ENCODE data around the gene NNAT.

Gene NNAT

GRCh38 chr20:37565134-37565811 lies 44.2 kb downstream of the NNAT start:
- Histone ChIP-seq H3K4me3 (ENCODE audit: insufficient read depth, low read depth, low read length) (no peak overlapping the region), H3K36me3 (ENCODE audit: control insufficient read depth, insufficient read depth, low read length) (no peaks in the 10 kb centered on the region), H3K27me3 (ENCODE audit: control insufficient read depth, insufficient read depth, low read length, poor library complexity, severe bottlenecking) (peaks cover 3% of the 10 kb centered on the region), H3K9me3 (ENCODE audit: control insufficient read depth, low read length) (no peaks in the 10 kb centered on the region), H3K27ac (ENCODE audit: insufficient read depth, low read depth, low read length, poor library complexity, severe bottlenecking) (peak overlapping the region; percentile 10), H3K4me1 (ENCODE audit: control insufficient read depth, insufficient read depth, low read length) (peaks cover 26% of the 10 kb centered on the region)
- 74% methylated on average over 13 to 14 of the region's 14 CpGs for WGBS, 2 experiments

- no peak overlapping the region for H3K27ac ChIP-seq (ENCODE audit: insufficient read depth, low read depth, low read length, poor library complexity, severe bottlenecking)
- H3K27me3 ChIP-seq (ENCODE audit: control insufficient read depth, insufficient read depth, low read length, poor library complexity, severe bottlenecking) = peaks cover 3% of the 10 kb centered on the region
- H3K4me3 ChIP-seq (ENCODE audit: insufficient read depth, low read depth, low read length) = no peak overlapping the region
- H3K36me3 ChIP-seq (ENCODE audit: control insufficient read depth, insufficient read depth, low read length) = no peaks in the 10 kb centered on the region
- no peaks in the 10 kb centered on the region for H3K9me3 ChIP-seq (ENCODE audit: control insufficient read depth, low read length)
- peaks cover 26% of the 10 kb centered on the region for H3K4me1 ChIP-seq (ENCODE audit: control insufficient read depth, insufficient read depth, low read length)
- 76 to 77% methylated on average over 5 of the region's 5 CpGs for WGBS, 2 experiments
Observed at GRCh38 chr20:37566590-37567330, 45.7 kb downstream of the NNAT start.

DNA sequence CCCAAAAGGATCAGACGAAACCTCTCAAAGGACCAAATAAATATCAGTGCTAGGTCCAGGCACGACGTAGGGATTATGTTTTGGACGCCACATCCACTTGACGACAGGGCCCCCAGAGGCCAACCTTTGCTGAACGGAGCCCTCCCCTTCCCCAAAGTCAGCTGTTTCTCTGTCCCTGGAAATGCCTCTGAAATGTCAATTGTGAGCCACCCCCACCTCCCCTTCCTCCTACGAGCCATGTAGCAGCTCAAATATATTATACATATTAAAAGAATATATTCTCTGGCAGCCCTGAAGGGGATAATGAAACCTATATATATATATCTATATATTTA lies 46.2 kb downstream of the NNAT start:
- Histone ChIP-seq H3K4me3 (ENCODE audit: insufficient read depth, low read depth, low read length) (no peak overlapping the region), H3K27me3 (ENCODE audit: control insufficient read depth, insufficient read depth, low read length, poor library complexity, severe bottlenecking) (peaks cover 3% of the 10 kb centered on the region), H3K4me1 (ENCODE audit: control insufficient read depth, insufficient read depth, low read length) (peaks cover 26% of the 10 kb centered on the region), H3K9me3 (ENCODE audit: control insufficient read depth, low read length) (no peaks in the 10 kb centered on the region), H3K27ac (ENCODE audit: insufficient read depth, low read depth, low read length, poor library complexity, severe bottlenecking) (no peak overlapping the region), H3K36me3 (ENCODE audit: control insufficient read depth, insufficient read depth, low read length) (no peaks in the 10 kb centered on the region)
- WGBS, 2 experiments = 29 to 30% methylated on average over 6 of the region's 7 CpGs

GRCh38 chr20:37567671-37568588 lies 46.9 kb downstream of the NNAT start:
- WGBS, 2 experiments = 6 to 9% methylated on average over 11 to 12 of the region's 13 CpGs
- Histone ChIP-seq H3K4me1 (ENCODE audit: control insufficient read depth, insufficient read depth, low read length) (peaks cover 26% of the 10 kb centered on the region), H3K27ac (ENCODE audit: insufficient read depth, low read depth, low read length, poor library complexity, severe bottlenecking) (no peak overlapping the region), H3K9me3 (ENCODE audit: control insufficient read depth, low read length) (no peaks in the 10 kb centered on the region), H3K4me3 (ENCODE audit: insufficient read depth, low read depth, low read length) (no peak overlapping the region), H3K36me3 (ENCODE audit: control insufficient read depth, insufficient read depth, low read length) (no peaks in the 10 kb centered on the region), H3K27me3 (ENCODE audit: control insufficient read depth, insufficient read depth, low read length, poor library complexity, severe bottlenecking) (peaks cover 3% of the 10 kb centered on the region)

DNA sequence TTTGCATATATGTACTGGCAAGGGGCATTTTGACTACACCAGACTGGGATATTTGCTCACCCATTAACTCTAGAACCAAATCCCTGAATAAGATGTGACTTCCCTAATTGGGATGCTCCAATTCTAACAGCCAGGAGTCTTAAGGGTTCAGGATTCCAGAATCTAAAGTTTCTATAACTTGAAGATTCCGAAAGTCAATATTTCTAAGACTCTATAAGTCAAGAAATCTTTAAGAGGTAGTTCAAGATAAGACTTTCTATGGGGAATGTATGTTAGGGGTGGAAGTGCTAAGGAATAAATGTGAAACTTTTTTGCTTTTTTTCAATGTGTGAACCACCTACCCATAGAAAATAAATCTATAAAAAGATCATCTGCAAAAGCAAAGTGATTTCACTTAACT lies 49.4 kb downstream of the NNAT start:
- no peak overlapping the region for H3K4me3 ChIP-seq (ENCODE audit: insufficient read depth, low read depth, low read length)
- no peaks in the 10 kb centered on the region for H3K36me3 ChIP-seq (ENCODE audit: control insufficient read depth, insufficient read depth, low read length)
- H3K27ac ChIP-seq (ENCODE audit: insufficient read depth, low read depth, low read length, poor library complexity, severe bottlenecking) = no peak overlapping the region
- H3K4me1 ChIP-seq (ENCODE audit: control insufficient read depth, insufficient read depth, low read length) = peaks cover 19% of the 10 kb centered on the region
- WGBS, 2 experiments = 89% methylated on average over 1 of the region's 1 CpG; no CpG with 5 or more reads in 1 of the 2 experiments
- no peaks in the 10 kb centered on the region for H3K9me3 ChIP-seq (ENCODE audit: control insufficient read depth, low read length)
- H3K27me3 ChIP-seq (ENCODE audit: control insufficient read depth, insufficient read depth, low read length, poor library complexity, severe bottlenecking) = peaks cover 3% of the 10 kb centered on the region

- Histone ChIP-seq H3K9me3 (ENCODE audit: control insufficient read depth, low read length) (no peaks in the 10 kb centered on the region), H3K4me3 (ENCODE audit: insufficient read depth, low read depth, low read length) (no peak overlapping the region), H3K27ac (ENCODE audit: insufficient read depth, low read depth, low read length, poor library complexity, severe bottlenecking) (no peak overlapping the region), H3K36me3 (ENCODE audit: control insufficient read depth, insufficient read depth, low read length) (no peaks in the 10 kb centered on the region), H3K27me3 (ENCODE audit: control insufficient read depth, insufficient read depth, low read length, poor library complexity, severe bottlenecking) (peaks cover 3% of the 10 kb centered on the region), H3K4me1 (ENCODE audit: control insufficient read depth, insufficient read depth, low read length) (peaks cover 20% of the 10 kb centered on the region)
- WGBS, 2 experiments = 85 to 89% methylated on average over 6 of the region's 6 CpGs
Observed at GRCh38 chr20:37571033-37571432, 50.0 kb downstream of the NNAT start.

All from ectodermal cell (in vitro differentiated cells).